VCaP (cell line): ENCODE data around the gene APEX2.

Source experiments
- H3K27ac ChIP-seq: fragments of 450-650 bp; 2 replicates; pipeline ENCODE4 v1.5.1; 2017
- TF ChIP-seq, protein P1 (sequence below): fragments of 450-650 bp; conservative IDR thresholded peaks from 2 replicates; pipeline ENCODE4 v1.5.1; 2017; ENCODE audit warnings: mild to moderate bottlenecking, moderate library complexity

Gene APEX2

GRCh38 chrX:55005256-55005655 lies 5.1 kb downstream of the APEX2 start:
- TF ChIP-seq, protein P1, sequence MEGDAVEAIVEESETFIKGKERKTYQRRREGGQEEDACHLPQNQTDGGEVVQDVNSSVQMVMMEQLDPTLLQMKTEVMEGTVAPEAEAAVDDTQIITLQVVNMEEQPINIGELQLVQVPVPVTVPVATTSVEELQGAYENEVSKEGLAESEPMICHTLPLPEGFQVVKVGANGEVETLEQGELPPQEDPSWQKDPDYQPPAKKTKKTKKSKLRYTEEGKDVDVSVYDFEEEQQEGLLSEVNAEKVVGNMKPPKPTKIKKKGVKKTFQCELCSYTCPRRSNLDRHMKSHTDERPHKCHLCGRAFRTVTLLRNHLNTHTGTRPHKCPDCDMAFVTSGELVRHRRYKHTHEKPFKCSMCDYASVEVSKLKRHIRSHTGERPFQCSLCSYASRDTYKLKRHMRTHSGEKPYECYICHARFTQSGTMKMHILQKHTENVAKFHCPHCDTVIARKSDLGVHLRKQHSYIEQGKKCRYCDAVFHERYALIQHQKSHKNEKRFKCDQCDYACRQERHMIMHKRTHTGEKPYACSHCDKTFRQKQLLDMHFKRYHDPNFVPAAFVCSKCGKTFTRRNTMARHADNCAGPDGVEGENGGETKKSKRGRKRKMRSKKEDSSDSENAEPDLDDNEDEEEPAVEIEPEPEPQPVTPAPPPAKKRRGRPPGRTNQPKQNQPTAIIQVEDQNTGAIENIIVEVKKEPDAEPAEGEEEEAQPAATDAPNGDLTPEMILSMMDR: no peak

DNA sequence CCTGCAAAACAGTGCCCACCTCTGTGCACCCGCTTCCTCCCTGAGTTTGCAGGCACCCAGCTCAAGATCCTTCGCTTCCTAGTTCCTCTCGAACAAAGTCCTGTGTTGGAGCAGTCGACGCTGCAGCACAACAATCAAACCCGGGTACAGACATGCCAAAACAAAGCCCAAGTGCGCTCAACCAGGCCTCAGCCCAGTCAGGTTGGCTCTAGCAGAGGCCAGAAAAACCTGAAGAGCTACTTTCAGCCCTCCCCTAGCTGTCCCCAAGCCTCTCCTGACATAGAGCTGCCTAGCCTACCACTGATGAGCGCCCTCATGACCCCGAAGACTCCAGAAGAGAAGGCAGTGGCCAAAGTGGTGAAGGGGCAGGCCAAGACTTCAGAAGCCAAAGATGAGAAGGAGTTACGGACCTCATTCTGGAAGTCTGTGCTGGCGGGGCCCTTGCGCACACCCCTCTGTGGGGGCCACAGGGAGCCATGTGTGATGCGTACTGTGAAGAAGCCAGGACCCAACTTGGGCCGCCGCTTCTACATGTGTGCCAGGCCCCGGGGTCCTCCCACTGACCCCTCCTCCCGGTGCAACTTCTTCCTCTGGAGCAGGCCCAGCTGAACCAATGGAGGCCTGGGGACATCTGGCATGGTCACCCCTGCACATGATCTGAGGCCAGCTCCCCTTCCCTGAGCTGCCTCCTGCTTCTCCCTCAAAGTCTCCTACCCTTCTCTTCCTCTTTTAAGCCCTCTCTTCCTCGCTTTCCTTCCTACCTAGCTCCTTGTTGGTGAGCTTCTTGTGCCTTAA lies 6.9 kb downstream of the APEX2 start:
- TF ChIP-seq, protein P1: no peak
- no peak overlapping the region for H3K27ac ChIP-seq

More at GRCh38 chrX:55005256-55005655, 5.1 kb downstream of the APEX2 start:
- H3K27ac ChIP-seq: no peak overlapping the region

DNA sequence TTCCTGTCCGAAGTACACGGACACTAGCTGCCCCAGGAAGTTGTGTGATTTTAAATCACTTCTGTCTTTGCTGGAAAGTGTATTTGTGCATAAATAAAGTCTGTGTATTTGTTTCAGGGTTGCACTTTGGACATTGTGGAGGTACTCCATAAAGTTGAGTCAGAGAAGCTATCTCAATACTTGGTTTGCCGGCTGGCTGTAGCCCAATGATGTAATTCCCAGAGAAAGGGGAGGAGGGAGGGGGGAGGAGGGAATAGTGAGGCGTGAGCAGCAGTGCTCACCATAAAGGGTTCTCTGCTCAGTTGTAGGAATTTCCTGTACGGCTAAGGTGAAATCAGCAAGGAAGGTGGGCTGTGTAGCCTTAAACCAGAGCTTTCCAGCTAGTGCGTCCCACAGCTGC lies 7.5 kb downstream of the APEX2 start:
- TF ChIP-seq, protein P1: no peak

DNA sequence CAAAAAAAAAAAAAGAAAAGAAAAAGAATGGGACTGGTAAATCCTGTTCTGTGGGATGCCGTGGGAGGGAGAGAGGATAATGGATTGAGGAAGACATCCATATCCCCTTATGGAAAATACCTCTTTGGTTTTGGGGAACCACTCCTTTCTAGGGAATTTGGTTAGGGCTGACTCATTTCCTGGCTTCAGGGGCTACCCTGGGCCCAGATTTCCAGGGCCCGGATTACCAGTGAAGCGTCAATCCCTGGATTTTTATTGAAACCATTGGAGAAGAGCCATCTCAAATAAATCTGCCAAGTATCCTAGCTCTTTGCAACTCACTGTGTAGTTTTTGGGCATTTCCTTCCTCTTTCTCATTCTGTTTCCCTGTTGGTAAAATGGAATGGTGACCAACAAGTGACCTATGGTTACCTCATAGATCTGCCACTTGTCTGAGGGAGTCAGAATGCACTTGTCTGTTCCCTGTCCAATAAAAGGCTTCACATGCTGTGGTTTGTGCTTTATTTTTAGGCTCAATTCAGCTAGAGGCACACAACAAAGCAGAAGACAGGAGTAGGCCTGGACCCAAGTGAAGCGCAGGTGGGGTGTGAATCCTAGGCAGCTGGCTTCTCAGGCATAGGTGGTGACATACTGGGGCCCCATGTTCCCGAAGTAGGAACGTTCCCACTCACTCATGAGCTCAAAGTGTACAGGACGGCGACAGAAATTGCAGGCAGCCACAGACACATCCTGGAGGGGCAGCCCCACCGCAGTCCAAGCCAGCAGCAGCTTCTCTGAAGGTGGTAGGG lies 8.6 kb downstream of the APEX2 start:
- TF ChIP-seq, protein P1: no peak
- peak overlapping the region; percentile 59 for H3K27ac ChIP-seq

More for the DNA sequence above, 7.5 kb downstream of the APEX2 start:
- peak overlapping the region; percentile 59 for H3K27ac ChIP-seq

GRCh38 chrX:55011294-55011693 lies 11.1 kb downstream of the APEX2 start:
- H3K27ac ChIP-seq: no peak overlapping the region
- TF ChIP-seq, protein P1: peak; percentile 66

DNA sequence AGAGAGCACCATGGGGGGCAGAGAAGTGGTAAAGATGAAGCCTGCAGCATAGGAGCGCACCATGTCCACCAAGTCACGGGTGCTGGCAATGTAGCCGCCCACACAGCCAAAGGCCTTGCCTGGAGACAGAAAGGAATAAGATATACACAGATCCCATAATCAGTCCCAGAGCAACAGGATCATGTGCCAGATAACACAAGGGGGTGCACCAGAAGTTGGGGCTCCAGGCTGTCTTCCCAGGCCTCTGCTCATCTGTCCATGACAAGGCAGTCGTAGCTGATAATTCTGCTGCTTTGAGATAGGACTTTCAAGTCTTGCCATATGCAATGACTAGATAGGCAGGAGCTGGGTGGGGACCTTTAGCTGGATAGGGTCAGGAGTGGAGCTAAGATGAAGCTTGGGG lies 14.7 kb downstream of the APEX2 start:
- TF ChIP-seq, protein P1: no peak
- no peak overlapping the region for H3K27ac ChIP-seq

GRCh38 chrX:55026143-55026542 lies 26.0 kb downstream of the APEX2 start:
- TF ChIP-seq, protein P1: no peak
- no peak overlapping the region for H3K27ac ChIP-seq
